ENCODE data around the gene CYSLTR2.

The CYSLTR2 gene

DNA sequence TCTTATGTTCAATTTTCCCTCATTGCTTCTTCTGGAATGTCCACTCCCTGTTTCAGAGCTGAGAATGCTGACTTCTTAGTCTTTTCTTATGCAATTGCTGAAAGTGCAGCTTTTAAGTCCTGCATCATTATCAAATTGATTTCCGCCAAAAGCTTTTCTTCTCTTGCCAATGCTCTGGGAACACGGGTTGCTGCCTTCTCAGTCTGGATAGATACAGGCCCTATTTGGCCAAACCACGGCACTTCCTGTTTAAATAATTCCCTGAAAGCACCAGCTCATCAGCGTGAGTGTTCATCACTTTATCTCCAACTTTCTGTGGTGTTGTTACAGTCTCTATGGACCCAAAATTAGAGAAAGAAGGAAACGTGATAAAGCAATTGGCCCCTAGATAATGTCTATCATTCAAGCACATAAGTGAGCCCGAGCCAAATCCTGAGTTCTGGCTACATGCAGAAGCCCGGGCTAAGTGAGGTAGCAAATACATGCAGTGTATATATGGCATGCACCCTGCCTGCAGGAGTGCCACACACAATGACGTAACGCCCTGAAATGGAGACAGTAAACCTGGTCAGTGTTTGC is 85.7 kb downstream of the CYSLTR2 start:
- DNase-seq (ENCODE audit: low read depth in 2 of 2), result no peak

DNA sequence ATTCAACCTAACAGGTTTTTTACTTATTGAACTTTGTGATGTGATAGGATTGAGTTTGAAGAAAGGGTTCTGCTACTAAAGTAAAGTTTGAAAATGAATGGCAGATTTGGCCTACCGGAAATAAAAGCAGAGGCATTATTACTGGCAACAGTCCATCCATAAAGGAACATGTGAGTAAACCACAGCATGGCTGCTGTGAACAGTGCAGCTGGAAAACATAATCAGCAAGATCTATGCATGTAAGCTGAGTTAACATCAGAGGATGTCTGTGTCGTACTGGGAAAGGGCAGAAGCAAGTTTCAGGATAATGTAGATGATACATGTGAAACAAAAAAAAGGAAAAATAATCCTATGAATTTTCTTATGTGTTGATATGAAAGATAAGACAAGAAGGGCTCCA is 87.6 kb downstream of the CYSLTR2 start:
- no peak for DNase-seq (ENCODE audit: low read depth in 2 of 2)

DNA sequence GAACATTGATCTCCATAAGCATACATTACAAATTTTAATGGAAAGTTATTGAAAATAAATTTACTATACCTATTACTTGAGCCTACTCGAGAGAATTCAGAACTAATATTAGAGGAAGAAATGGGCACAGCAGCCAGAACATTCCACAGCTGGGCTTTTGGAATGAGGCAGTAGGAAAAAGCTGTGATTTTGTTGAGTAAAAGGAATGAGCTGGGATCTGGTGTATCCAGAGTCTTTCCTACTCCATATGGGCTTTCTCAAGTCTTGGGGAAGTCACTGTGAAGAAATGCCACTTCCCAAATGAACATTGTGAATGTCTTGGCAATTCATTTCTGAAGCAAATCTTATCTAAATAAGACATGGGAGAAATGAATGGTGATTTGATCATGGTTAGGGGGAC is 93.1 kb downstream of the CYSLTR2 start:
- no peak for DNase-seq (ENCODE audit: low read depth in 2 of 2)

GRCh38 chr13:48748681-48749080 is 95.0 kb downstream of the CYSLTR2 start:
- DNase-seq (ENCODE audit: low read depth in 2 of 2), result no peak

DNA sequence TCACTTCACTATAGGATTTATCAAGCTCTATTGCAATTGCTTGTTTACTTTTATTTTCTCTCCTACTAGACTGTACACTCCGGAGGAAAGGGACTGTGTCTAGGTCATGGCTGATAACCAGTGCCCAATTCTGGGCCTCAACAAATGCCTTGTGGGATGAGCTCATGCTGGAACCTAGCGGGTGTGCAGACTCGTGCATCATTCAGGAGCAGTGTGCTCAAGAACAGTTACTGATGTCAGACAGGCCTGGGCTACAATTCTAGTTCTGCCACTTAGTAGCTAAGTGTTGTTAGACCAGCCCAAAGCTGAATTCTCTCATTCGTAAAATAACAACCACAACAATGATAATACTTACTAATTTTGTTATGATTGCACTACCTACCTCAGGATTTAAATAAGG is 95.4 kb downstream of the CYSLTR2 start:
- no peak for DNase-seq (ENCODE audit: low read depth in 2 of 2)

- DNase-seq (ENCODE audit: low read depth in 2 of 2), result peak; percentile 61 to 78
Measured at GRCh38 chr13:48749699-48750473, 96.2 kb downstream of the CYSLTR2 start.

GRCh38 chr13:48750588-48751383 is 97.1 kb downstream of the CYSLTR2 start:
- no peak for DNase-seq (ENCODE audit: low read depth in 2 of 2)

- no peak for DNase-seq (ENCODE audit: low read depth in 2 of 2)
Measured at GRCh38 chr13:48760626-48761025, 106.9 kb downstream of the CYSLTR2 start.
